ENCODE results near the gene MACROD2. TPM values are rescaled to one million over a fixed set of nuclear protein-coding genes. Genes with fewer than 3 reads are reported as not detected.
A peak's percentile ranks its signal among the peaks of the same experiment; 100 is the strongest.
"Not testable (repeated sequence)": the region's sequence is repeated elsewhere in the genome, so short reads cannot be mapped to it uniquely, and the experiment has no call there.

The MACROD2 gene
- total RNA-seq, 1 experiment from 2014 or later: 0.02 TPM

GRCh38 chr20:14991023-14991422, 995.7 kb downstream of the MACROD2 start:
- DNase-seq (ENCODE audit: low spot score): no peak

GRCh38 chr20:14992153-14992552, 996.8 kb downstream of the MACROD2 start:
- peak; percentile 4 for DNase-seq (ENCODE audit: low spot score)

- peak; percentile 12 for DNase-seq (ENCODE audit: low spot score)
These were observed 997.6 kb downstream of the MACROD2 start for GRCh38 chr20:14992961-14993360.

GRCh38 chr20:14996883-14997672, 1001.8 kb downstream of the MACROD2 start:
- DNase-seq (ENCODE audit: low spot score): peak; percentile 45

GRCh38 chr20:14997791-14998190, 1002.5 kb downstream of the MACROD2 start:
- peak; percentile 90 for DNase-seq (ENCODE audit: low spot score)

- DNase-seq (ENCODE audit: low spot score): no peak
These were observed 1010.1 kb downstream of the MACROD2 start for GRCh38 chr20:15005300-15005986.

- DNase-seq (ENCODE audit: low spot score): no peak
These were observed 1016.3 kb downstream of the MACROD2 start for GRCh38 chr20:15011631-15012030.

GRCh38 chr20:15012566-15012965, 1017.2 kb downstream of the MACROD2 start:
- no peak for DNase-seq (ENCODE audit: low spot score)

- DNase-seq (ENCODE audit: low spot score): not testable (repeated sequence)
These were observed 1021.6 kb downstream of the MACROD2 start for GRCh38 chr20:15016875-15017274.

- DNase-seq (ENCODE audit: low spot score): no peak
These were observed 1023.6 kb downstream of the MACROD2 start for GRCh38 chr20:15018966-15019365.

- no peak for DNase-seq (ENCODE audit: low spot score)
These were observed 1025.5 kb downstream of the MACROD2 start for GRCh38 chr20:15020845-15021244.

- DNase-seq (ENCODE audit: low spot score): no peak
These were observed 1027.6 kb downstream of the MACROD2 start for GRCh38 chr20:15022921-15023320.

- DNase-seq (ENCODE audit: low spot score): no peak
These were observed 1031.4 kb downstream of the MACROD2 start for GRCh38 chr20:15026759-15027158.

- DNase-seq (ENCODE audit: low spot score): no peak
These were observed 1035.5 kb downstream of the MACROD2 start for GRCh38 chr20:15030826-15031225.

GRCh38 chr20:15031546-15032351, 1036.4 kb downstream of the MACROD2 start:
- DNase-seq (ENCODE audit: low spot score): no peak

GRCh38 chr20:15032352-15032622, 1037.0 kb downstream of the MACROD2 start:
- no peak for DNase-seq (ENCODE audit: low spot score)

- DNase-seq (ENCODE audit: low spot score): no peak
These were observed 1038.0 kb downstream of the MACROD2 start for GRCh38 chr20:15033269-15033668.

GRCh38 chr20:15033891-15034290, 1038.6 kb downstream of the MACROD2 start:
- DNase-seq (ENCODE audit: low spot score): no peak

- DNase-seq (ENCODE audit: low spot score): no peak
These were observed 1041.6 kb downstream of the MACROD2 start for GRCh38 chr20:15036948-15037347.

GRCh38 chr20:15039088-15039752, 1043.9 kb downstream of the MACROD2 start:
- no peak for DNase-seq (ENCODE audit: low spot score)

GRCh38 chr20:15042723-15043122, 1047.4 kb downstream of the MACROD2 start:
- DNase-seq (ENCODE audit: low spot score): no peak

- no peak for DNase-seq (ENCODE audit: low spot score)
These were observed 1049.9 kb downstream of the MACROD2 start for GRCh38 chr20:15045246-15045645.
